ENCODE data around the gene ATG9A. TPM values are rescaled to one million over a fixed set of nuclear protein-coding genes. Genes with fewer than 3 reads are reported as not detected.

Gene ATG9A
- total and polyA plus RNA-seq, 9 of the 15 experiments (the other 6 are each of a cell fraction or from before 2014, with no cell fraction given), result 0.25 to 65.6 (median 23.4) TPM

DNA sequence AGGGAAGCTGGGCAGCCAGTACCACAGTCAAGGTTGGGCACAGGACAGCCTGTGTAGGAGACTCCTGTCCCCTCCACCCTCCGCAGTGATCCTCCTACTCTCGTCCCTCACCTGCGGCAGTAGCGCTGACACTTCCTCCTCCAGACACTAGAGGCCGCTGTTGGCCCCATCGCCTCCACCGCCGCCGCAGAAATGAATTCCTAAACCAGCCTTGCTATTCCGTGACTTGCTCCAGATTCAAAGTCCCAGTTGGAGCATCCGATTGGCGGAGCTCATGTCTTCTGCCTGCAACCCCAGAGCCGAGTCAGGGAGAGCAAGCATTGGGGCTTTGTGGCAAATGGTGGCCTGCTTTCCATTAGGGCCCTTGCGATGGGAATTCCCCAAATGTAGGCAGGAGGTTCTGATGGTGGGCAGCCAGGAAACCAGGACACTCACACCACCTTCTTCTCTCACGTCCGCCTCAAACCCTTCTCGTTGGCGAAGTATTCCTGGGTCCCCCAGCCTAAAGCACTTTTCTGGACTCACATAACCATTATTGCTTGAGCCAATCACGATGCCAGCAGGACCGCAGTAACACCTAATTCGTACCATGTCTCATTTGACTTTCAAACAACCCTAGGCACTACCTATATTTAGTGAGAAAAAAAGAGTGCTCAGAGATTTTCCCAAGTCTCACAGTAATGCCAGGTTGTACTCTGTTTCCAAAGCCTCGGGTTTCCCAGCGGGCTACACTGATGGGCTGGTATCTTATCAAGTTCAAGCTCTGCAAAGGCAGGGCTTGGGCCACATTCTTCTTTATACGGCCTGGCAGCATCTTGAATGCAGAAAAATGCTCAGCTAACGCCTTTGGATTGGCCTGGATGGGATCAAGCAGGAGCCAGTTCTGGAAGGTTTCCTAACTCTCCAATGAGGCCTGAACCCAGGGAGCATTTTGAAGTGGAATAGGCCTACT, 48.5 kb upstream of the ATG9A start (continued):
- no peak for TF ChIP-seq ETS2 (tag; IDR thresholded peaks at IDR 0.05; ENCODE audit: borderline replicate concordance, poor library complexity, severe bottlenecking)
- no peak for TF ChIP-seq TCF7L2 (IDR thresholded peaks at IDR 0.05; ENCODE audit: low read depth, low read length)
- TF ChIP-seq BRD9 (IDR thresholded peaks at IDR 0.05; ENCODE audit: low read depth, partially characterized antibody), result peak; percentile 67
- TF ChIP-seq MBD2 (IDR thresholded peaks at IDR 0.05; ENCODE audit: borderline replicate concordance, low read depth), result no peak
- TF ChIP-seq NONO (IDR thresholded peaks at IDR 0.05; ENCODE audit: low read depth in 2 of 2, low read length in 1 of 2), result no peak
- TF ChIP-seq, protein P1, sequence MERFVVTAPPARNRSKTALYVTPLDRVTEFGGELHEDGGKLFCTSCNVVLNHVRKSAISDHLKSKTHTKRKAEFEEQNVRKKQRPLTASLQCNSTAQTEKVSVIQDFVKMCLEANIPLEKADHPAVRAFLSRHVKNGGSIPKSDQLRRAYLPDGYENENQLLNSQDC (CRISPR knock-in tag; IDR thresholded peaks at IDR 0.05), result peak; percentile 22; the same call in 1 of the 2 replicates
- no peak for TF ChIP-seq ZNF431 (CRISPR knock-in tag; IDR thresholded peaks at IDR 0.05)
- TF ChIP-seq SMC3 (conservative IDR thresholded peaks at IDR 0.05; ENCODE audit: insufficient read depth, low read depth, low read length), result peak; percentile 48; the same call in 1 of the 2 replicates
- no peak for TF ChIP-seq COPS2 (conservative IDR thresholded peaks at IDR 0.05)
- TF ChIP-seq ZNF232 (CRISPR knock-in tag; IDR thresholded peaks at IDR 0.05), result no peak
- TF ChIP-seq, protein P2, sequence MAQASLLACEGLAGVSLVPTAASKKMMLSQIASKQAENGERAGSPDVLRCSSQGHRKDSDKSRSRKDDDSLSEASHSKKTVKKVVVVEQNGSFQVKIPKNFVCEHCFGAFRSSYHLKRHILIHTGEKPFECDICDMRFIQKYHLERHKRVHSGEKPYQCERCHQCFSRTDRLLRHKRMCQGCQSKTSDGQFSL (CRISPR knock-in tag; IDR thresholded peaks at IDR 0.05), result no peak
- TF ChIP-seq, protein P2 (tag; IDR thresholded peaks at IDR 0.05), result no peak
- TF ChIP-seq, protein P3, sequence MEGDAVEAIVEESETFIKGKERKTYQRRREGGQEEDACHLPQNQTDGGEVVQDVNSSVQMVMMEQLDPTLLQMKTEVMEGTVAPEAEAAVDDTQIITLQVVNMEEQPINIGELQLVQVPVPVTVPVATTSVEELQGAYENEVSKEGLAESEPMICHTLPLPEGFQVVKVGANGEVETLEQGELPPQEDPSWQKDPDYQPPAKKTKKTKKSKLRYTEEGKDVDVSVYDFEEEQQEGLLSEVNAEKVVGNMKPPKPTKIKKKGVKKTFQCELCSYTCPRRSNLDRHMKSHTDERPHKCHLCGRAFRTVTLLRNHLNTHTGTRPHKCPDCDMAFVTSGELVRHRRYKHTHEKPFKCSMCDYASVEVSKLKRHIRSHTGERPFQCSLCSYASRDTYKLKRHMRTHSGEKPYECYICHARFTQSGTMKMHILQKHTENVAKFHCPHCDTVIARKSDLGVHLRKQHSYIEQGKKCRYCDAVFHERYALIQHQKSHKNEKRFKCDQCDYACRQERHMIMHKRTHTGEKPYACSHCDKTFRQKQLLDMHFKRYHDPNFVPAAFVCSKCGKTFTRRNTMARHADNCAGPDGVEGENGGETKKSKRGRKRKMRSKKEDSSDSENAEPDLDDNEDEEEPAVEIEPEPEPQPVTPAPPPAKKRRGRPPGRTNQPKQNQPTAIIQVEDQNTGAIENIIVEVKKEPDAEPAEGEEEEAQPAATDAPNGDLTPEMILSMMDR (IDR thresholded peaks at IDR 0.05 in 2 of 3, conservative IDR thresholded peaks at IDR 0.05 in 1 of 3; ENCODE audit: insufficient read depth in 2 of 3, low read depth in 1 of 3, low read length in 3 of 3), result peak; percentile 84 to 95 (median 87)
- no peak for TF ChIP-seq ETV1 (tag; conservative IDR thresholded peaks at IDR 0.05; ENCODE audit: low read depth)
